ENCODE results near the gene TNFAIP8L3. TPM values are rescaled to one million over a fixed set of nuclear protein-coding genes. Genes with fewer than 3 reads are reported as not detected.
A peak's percentile ranks its signal among the peaks of the same experiment; 100 is the strongest.

The TNFAIP8L3 gene
- total RNA-seq, 4 donors from 2014 or later: 0.75 to 4.9 (median 4.2) TPM

- Histone ChIP-seq H3K27me3 (no peaks in the 10 kb centered on the region), H3K27ac (no peak overlapping the region), H3K36me3 (no peaks in the 10 kb centered on the region), H3K9me3 (no peaks in the 10 kb centered on the region), H3K4me1 (no peaks in the 10 kb centered on the region), H3K4me3 (no peak overlapping the region)
- ATAC-seq: no peak
- intact Hi-C loops (cut with DNase I; ENCODE audit: low total_unique reads): no loop called here
- in situ Hi-C loops (cut with MboI; ENCODE audit: low sequenced_read_pairs in 4 of 4): no loop called here
- TF ChIP-seq POLR2A (IDR thresholded peaks at IDR 0.05) (no peak), CTCF (IDR thresholded peaks at IDR 0.05 in 4 of 5, conservative IDR thresholded peaks at IDR 0.05 in 1 of 5) (no peak)
- DNase-seq: no peak
Observed at GRCh38 chr15:51119120-51119519, 24.4 kb upstream of the TNFAIP8L3 start.

- no peak for DNase-seq
- no peak for ATAC-seq
- Histone ChIP-seq H3K36me3 (no peaks in the 10 kb centered on the region), H3K9me3 (no peaks in the 10 kb centered on the region), H3K4me1 (no peaks in the 10 kb centered on the region), H3K4me3 (no peak overlapping the region), H3K27ac (no peak overlapping the region), H3K27me3 (no peaks in the 10 kb centered on the region)
- in situ Hi-C loops (cut with MboI; ENCODE audit: low sequenced_read_pairs in 4 of 4): no loop called here
- intact Hi-C loops (cut with DNase I; ENCODE audit: low total_unique reads): no loop called here
- TF ChIP-seq CTCF (IDR thresholded peaks at IDR 0.05 in 4 of 5, conservative IDR thresholded peaks at IDR 0.05 in 1 of 5) (no peak), POLR2A (IDR thresholded peaks at IDR 0.05) (no peak)
Observed at GRCh38 chr15:51117270-51117669, 22.6 kb upstream of the TNFAIP8L3 start.

- in situ Hi-C loops (cut with MboI; ENCODE audit: low sequenced_read_pairs in 4 of 4) (no loop called here), intact Hi-C loops (cut with DNase I; ENCODE audit: low total_unique reads) (no loop called here)
- peak; percentile 80 to 82 for ATAC-seq
- Histone ChIP-seq H3K36me3 (no peaks in the 10 kb centered on the region), H3K4me3 (no peak overlapping the region), H3K4me1 (peaks cover 0 to 6% of the 10 kb centered on the region in 2 donors), H3K27ac (no peak overlapping the region), H3K9me3 (no peaks in the 10 kb centered on the region), H3K27me3 (no peaks in the 10 kb centered on the region)
- DNase-seq: peak in 1 of 2 donors; percentile 55
- no peak for TF ChIP-seq POLR2A (IDR thresholded peaks at IDR 0.05)
- no peak for TF ChIP-seq CTCF (IDR thresholded peaks at IDR 0.05 in 4 of 5, conservative IDR thresholded peaks at IDR 0.05 in 1 of 5)
Observed at GRCh38 chr15:51114437-51115119, 19.9 kb upstream of the TNFAIP8L3 start.

- TF ChIP-seq CTCF (IDR thresholded peaks at IDR 0.05 in 4 of 5, conservative IDR thresholded peaks at IDR 0.05 in 1 of 5) (no peak), POLR2A (IDR thresholded peaks at IDR 0.05) (no peak)
- H3K27me3 ChIP-seq: no peaks in the 10 kb centered on the region
- no peaks in the 10 kb centered on the region for H3K36me3 ChIP-seq
- DNase-seq: no peak
- H3K4me1 ChIP-seq: peaks cover 0 to 7% of the 10 kb centered on the region in 2 donors
- intact Hi-C loops (cut with DNase I; ENCODE audit: low total_unique reads) (no loop called here), in situ Hi-C loops (cut with MboI; ENCODE audit: low sequenced_read_pairs in 4 of 4) (no loop called here)
- ATAC-seq: no peak
- no peaks in the 10 kb centered on the region for H3K9me3 ChIP-seq
- H3K4me3 ChIP-seq: no peak overlapping the region
- no peak overlapping the region for H3K27ac ChIP-seq
Observed at GRCh38 chr15:51112078-51112477, 17.4 kb upstream of the TNFAIP8L3 start.

- no peak overlapping the region for H3K27ac ChIP-seq
- ATAC-seq (no peak), DNase-seq (no peak)
- peaks cover 0 to 7% of the 10 kb centered on the region in 2 donors for H3K4me1 ChIP-seq
- no peaks in the 10 kb centered on the region for H3K27me3 ChIP-seq
- intact Hi-C loops (cut with DNase I; ENCODE audit: low total_unique reads) (no loop called here), in situ Hi-C loops (cut with MboI; ENCODE audit: low sequenced_read_pairs in 4 of 4) (no loop called here)
- no peaks in the 10 kb centered on the region for H3K9me3 ChIP-seq
- no peak for TF ChIP-seq CTCF (IDR thresholded peaks at IDR 0.05 in 4 of 5, conservative IDR thresholded peaks at IDR 0.05 in 1 of 5)
- no peak for TF ChIP-seq POLR2A (IDR thresholded peaks at IDR 0.05)
- no peak overlapping the region for H3K4me3 ChIP-seq
- H3K36me3 ChIP-seq: no peaks in the 10 kb centered on the region
Observed at GRCh38 chr15:51111061-51111460, 16.4 kb upstream of the TNFAIP8L3 start.
